BE2C (cell line): Measurements from ENCODE around the gene ARHGAP35.
"Not testable (repeated sequence)": the region's sequence is repeated elsewhere in the genome, so short reads cannot be mapped to it uniquely, and the experiment has no call there.

Experiments used
- DNase-seq: peaks from one replicate; pipeline ENCODE4 v3.0.0-alpha.2; 2020
- H3K27me3 ChIP-seq: fragments of 250-450 bp; sonication (Bioruptor Pico); 2 replicates; pipeline ENCODE4 v1.5.1; 2020; ENCODE audit warnings: mild to moderate bottlenecking
- H3K36me3 ChIP-seq: fragments of 250-450 bp; sonication (Bioruptor Pico); 2 replicates; pipeline ENCODE4 v1.5.1; 2020; ENCODE audit warnings: mild to moderate bottlenecking
- H3K4me1 ChIP-seq: fragments of 250-450 bp; sonication (Bioruptor Pico); 2 replicates; pipeline ENCODE4 v1.5.1; 2020
- H3K4me3 ChIP-seq: 2 replicates; pipeline ENCODE4 v1.5.1; 2011; ENCODE audit warnings: low read depth, low read length
- H3K9me3 ChIP-seq: fragments of 250-450 bp; sonication (Bioruptor Pico); 2 replicates; pipeline ENCODE4 v1.5.1; 2020
- TF ChIP-seq, protein P1 (sequence below): IDR thresholded peaks from 2 replicates; pipeline ENCODE4 v1.5.1; 2012; ENCODE audit warnings: mild to moderate bottlenecking, low read depth, low read length

The ARHGAP35 gene

DNA sequence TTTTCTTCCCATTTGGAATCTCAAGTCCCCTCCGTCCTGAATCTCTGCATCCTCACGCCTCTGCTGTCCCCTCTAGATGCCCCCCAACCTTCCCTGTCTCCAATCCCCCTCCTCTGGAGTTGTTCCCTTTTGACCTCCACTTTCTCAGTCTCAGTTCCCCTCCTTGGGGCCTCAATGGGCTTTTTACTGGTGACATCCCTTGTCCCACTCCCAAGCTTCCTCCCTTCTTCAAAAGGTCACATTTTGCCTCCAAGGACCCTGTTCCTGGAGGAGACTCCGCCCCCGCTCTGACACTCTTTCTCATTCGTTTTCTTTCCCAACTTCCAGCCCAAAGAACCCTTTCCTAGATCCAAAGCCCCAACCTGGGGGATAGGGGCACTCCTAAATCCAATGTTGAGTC, 11.2 kb upstream of the ARHGAP35 start:
- Histone ChIP-seq H3K4me1 (no peaks in the 10 kb centered on the region), H3K36me3 (no peaks in the 10 kb centered on the region), H3K27me3 (no peaks in the 10 kb centered on the region), H3K4me3 (peak overlapping the region; percentile 96), H3K9me3 (no peaks in the 10 kb centered on the region)
- TF ChIP-seq, protein P1, sequence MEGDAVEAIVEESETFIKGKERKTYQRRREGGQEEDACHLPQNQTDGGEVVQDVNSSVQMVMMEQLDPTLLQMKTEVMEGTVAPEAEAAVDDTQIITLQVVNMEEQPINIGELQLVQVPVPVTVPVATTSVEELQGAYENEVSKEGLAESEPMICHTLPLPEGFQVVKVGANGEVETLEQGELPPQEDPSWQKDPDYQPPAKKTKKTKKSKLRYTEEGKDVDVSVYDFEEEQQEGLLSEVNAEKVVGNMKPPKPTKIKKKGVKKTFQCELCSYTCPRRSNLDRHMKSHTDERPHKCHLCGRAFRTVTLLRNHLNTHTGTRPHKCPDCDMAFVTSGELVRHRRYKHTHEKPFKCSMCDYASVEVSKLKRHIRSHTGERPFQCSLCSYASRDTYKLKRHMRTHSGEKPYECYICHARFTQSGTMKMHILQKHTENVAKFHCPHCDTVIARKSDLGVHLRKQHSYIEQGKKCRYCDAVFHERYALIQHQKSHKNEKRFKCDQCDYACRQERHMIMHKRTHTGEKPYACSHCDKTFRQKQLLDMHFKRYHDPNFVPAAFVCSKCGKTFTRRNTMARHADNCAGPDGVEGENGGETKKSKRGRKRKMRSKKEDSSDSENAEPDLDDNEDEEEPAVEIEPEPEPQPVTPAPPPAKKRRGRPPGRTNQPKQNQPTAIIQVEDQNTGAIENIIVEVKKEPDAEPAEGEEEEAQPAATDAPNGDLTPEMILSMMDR, result no peak
- DNase-seq, result no peak

DNA sequence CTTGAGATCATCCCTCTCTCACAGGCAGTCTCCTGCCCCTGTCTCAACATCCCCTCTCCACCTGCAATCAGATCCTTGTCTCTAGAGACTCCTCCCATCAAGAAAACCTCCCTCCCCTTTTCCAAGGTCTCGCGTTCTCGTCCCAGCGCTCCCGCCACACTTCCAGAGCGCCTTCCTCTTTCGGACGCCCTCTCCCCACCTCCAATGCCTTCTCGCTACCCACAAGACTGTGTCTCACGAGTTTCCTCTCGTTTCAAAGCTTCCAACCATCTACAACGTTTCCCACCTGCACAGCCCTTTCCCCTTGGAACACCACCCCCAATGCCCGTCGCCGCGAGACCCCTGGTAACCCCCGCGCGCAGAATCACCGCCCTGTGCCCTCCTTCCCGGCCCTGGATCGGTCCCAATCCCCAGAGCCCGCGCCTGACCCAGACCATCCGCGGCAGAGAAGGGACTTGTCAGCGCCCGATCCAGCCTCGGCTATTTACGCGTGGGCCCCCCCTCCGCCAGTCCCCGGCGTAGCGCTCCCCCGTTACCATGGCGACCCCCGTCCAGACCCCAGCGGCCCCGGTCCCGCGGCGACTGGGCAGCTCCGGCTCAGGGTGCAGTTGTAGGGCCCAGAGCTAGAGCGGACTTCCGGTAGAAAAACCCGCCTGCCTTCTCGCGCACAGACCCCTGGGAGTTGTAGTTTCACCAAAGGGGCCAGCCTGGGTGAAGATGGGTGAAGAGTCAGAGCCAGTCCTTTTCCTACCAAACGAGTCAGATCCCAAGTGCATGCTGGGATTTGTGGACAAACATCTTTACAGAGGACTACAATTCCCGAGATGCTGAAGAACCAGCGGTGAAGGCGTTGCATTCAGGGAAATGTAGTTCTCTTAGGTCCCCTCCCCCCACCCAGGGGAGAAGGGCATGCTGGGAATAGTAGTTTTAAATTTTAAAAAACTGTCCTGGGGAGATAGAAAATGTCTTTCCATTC, 10.3 kb upstream of the ARHGAP35 start, which contains the start of gene AP2S1:
Gene AP2S1, minus strand, starts transcription at position 619 of the 976 bp plus-strand sequence. Its CDS starts 80 bp downstream, at position 539.
- Histone ChIP-seq H3K27me3 (no peaks in the 10 kb centered on the region), H3K9me3 (no peaks in the 10 kb centered on the region), H3K4me3 (peak within 1 kb of the TSS; percentile 96), H3K4me1 (no peaks in the 10 kb centered on the region), H3K36me3 (no peaks in the 10 kb centered on the region)
- peak; percentile 98 for DNase-seq
- TF ChIP-seq, protein P1, result no peak

DNA sequence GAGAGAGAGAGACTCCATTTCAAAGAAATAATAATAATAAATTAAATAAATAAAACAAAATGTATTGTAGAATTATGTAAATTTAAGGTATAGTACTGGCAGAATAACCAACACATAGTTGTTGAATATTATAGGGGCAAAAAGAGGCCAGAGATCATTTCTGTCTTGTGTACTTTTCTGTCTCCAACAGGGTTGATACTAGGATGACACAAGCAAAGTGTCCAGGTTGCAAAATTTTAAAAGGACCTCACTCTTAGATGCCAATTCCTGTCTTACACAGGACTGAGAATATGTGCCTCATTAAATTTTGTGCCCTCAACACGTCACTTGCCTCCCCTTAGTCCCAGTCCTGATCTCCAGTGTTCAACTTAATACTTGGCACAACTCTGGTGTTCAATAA, 8.0 kb upstream of the ARHGAP35 start:
- H3K36me3 ChIP-seq, result no peaks in the 10 kb centered on the region
- TF ChIP-seq, protein P1, result no peak
- no peaks in the 10 kb centered on the region for H3K9me3 ChIP-seq
- no peaks in the 10 kb centered on the region for H3K4me1 ChIP-seq
- no peak for DNase-seq
- H3K4me3 ChIP-seq, result no peak overlapping the region
- no peaks in the 10 kb centered on the region for H3K27me3 ChIP-seq

DNA sequence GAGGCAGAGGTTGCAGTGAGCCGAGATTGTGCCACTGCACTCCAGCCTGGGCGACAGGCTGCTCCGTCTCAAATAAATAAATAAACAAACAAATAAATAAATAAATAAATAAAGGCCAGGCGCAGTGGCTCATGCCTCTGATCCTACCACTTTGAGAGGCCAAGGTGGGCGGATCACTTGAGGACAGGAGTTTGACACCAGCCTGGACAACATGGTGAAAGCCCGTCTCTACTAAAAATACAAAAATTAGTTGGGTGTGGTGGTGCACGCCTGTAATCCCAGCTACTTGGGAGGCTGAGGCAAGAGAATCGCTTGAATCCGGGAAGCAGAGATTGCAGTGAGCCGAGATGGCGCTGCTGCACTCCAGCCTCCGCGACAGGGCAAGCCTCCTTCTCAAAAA, 6.1 kb upstream of the ARHGAP35 start:
- not testable (repeated sequence) for DNase-seq, H3K27me3 ChIP-seq, H3K36me3 ChIP-seq, H3K4me3 ChIP-seq, H3K9me3 ChIP-seq, H3K4me1 ChIP-seq

DNA sequence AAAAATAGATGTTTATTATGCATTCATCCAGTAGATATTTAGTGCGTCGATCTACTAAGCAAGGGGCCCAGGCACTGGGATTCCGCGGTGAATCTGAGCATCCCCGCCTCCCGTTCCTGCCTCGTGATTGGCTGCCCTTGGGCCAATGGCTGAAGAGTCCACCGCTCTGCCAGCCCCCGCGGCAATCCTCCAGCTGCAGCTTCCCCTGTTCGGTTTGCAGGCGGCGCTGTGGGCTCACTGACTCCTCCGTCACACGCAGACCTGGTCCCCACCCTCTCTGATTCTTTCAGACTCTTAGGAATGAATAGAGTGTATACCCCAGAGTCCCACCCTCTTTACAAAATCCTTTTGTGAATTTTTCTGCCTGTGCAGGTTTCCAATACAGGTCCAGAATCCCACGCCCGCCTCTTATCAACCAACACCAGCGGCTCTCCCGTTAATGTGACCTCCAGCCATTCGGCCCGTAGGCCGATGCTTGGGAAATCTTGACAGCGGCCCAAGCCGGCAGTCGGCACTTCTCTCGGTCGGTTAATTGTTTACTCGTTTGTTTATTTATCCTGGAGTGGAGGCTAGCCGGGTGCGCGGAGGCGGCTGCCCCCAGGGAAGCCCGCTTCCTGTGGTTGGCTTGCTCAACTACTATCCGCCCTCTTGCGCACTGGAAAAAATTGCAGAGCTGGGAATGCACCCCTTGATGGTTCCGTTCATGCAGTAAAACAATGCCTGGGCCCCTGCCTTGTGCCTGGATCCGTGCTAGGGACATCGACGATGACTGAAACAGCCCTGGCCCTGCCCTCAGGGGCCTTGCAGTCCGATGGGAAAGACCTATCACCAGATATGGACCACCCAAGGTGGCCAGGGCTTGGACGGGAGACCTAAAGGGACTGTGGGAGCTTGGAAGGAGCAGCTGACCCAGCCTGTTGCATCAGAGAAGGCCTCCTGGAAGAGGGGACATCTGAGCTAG, 4.5 kb upstream of the ARHGAP35 start:
- peak overlapping the region; percentile 57 for H3K4me3 ChIP-seq
- TF ChIP-seq, protein P1, result peak; percentile 77

DNA sequence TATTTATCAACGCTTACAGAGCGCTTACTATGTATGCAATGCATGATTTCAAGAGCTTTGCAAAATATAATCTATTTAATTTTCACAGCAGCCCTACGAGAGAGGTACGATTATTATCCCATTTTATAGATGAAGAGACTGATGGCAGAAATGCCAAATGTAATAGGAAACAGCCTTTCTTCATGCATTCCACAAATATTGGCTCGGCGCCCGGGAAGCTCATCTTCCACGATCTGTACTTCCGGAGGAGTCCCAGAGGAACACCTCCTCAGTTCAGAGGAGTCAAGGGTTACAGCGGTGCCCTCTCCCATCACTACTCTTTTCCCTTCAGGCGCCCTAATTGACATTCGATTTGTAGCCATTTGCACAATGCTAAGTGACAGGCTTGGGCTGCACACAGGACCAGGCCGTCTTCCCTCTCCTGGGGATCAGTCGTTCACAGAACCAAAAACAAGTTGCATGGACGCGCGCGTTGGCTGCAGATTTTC, 1.1 kb upstream of the ARHGAP35 start:
- peaks cover 7% of the 10 kb centered on the region for H3K4me1 ChIP-seq
- TF ChIP-seq, protein P1, result no peak
- H3K36me3 ChIP-seq, result no peaks in the 10 kb centered on the region
- H3K27me3 ChIP-seq, result no peaks in the 10 kb centered on the region
- no peaks in the 10 kb centered on the region for H3K9me3 ChIP-seq
- peak; percentile 86 for DNase-seq
- H3K4me3 ChIP-seq, result peak overlapping the region; percentile 33

More for the DNA sequence above, 4.5 kb upstream of the ARHGAP35 start:
- H3K36me3 ChIP-seq, result no peaks in the 10 kb centered on the region
- no peaks in the 10 kb centered on the region for H3K9me3 ChIP-seq
- no peaks in the 10 kb centered on the region for H3K27me3 ChIP-seq
- H3K4me1 ChIP-seq, result no peaks in the 10 kb centered on the region
- peak; percentile 97 for DNase-seq
